Ishikawa (cell line): ENCODE results near the gene GNAT3.

Experiments used
- CREB1 ChIP-seq: IDR thresholded peaks from 2 replicates; pipeline ENCODE4 v1.6.1; 2012; ENCODE audit warnings: low read depth
- EGR1 ChIP-seq: IDR thresholded peaks from 2 replicates; pipeline ENCODE4 v1.6.1; 2012
- EP300 ChIP-seq: IDR thresholded peaks from 2 replicates; pipeline ENCODE4 v1.6.1; 2012; ENCODE audit warnings: borderline replicate concordance

GRCh38 chr7:80508440-80508839, 3.4 kb downstream of the GNAT3 start:
- no peak for TF ChIP-seq EGR1
- TF ChIP-seq EP300 = no peak
- no peak for TF ChIP-seq CREB1
